Inferior parietal cortex (tissue), 1 donor: ENCODE results near the gene PNPO.

Experiments
- DNase-seq: peaks from one replicate; pipeline ENCODE4 v3.0.0-alpha.2; 2016; ENCODE audit errors: extremely low spot score

The PNPO gene

DNA sequence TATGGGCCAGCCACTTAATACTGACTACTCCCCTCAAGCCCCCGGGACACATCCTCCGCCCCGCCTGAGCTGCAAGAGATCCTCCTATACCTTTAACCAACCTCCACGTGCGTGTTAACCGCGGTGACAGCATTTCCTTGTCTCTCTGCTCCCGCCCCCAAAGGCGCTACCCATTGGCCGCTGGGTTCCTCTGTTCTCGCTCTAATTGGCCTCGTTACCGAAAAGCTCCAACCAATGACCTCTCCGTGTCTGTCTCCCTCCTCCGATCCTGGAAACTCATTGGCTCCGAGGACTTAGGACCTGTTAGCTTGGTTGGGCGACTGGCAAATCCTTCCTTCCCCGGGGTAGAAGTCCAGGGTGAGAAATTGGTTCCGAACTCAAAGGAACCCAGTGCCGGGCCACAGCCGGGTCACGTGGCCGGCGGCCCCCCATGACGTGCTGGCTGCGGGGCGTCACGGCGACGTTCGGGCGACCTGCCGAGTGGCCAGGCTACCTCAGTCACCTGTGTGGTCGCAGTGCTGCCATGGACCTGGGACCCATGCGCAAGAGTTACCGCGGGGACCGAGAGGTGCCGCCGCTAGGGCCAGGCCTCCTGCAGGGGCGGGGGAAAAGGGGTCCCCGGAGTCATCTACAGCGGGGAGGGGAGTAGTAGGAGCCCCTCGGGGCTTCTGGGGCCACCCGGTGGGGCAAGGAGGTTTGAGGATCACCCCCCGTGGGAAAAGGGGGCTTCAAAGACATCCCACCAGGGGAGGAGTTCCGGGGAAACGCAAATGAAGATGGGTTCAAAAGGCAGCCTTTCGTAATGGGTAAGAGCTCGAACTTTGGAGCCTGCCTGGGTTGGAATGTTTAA, at the start of gene PNPO:
TSS of gene PNPO (plus strand) at position 326 of the 850 bp plus-strand sequence. CDS start at position 431, 105 bp downstream.
- peak; percentile 99 for DNase-seq

DNA sequence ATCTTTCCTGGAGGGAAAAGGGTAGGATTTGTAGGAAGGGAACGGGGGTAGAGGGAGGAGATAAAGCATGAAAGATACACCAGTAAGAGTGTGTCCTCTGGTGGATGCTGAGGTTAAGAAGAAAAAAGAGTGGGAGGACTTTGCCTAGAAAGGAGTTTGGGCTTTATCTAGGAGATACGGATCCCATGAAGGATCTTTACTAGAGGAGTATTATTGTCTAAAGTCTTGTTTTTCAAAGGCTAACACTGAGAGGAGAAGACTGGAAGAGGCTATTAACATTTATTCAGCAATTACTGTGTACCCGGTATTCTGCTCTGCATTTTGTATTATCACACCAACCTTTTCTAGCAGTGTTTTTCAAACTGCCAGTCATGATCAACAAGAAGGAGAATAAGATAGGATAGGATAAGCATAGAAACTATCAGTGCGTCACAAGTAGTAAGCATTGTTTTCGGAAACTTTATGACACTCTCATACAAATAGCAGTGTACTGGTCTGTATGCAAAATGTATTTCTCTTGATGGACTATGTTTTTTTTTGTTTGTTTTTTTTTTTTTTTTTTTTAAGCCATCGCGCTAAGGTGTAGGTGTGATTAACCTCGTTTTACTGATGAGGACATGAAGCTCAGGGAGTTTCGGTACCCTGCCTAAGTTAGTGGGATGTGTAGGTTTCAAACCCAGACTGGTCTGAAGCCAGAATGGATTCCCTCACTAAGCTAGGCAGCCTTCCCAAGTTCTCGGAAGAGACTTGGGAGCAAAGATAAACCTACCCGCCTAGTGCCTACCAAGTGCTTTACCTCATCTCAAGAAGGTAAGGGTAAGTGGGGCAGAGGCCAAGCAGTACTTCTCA, 46.6 kb upstream of the PNPO start:
- DNase-seq: peak; percentile 41

DNA sequence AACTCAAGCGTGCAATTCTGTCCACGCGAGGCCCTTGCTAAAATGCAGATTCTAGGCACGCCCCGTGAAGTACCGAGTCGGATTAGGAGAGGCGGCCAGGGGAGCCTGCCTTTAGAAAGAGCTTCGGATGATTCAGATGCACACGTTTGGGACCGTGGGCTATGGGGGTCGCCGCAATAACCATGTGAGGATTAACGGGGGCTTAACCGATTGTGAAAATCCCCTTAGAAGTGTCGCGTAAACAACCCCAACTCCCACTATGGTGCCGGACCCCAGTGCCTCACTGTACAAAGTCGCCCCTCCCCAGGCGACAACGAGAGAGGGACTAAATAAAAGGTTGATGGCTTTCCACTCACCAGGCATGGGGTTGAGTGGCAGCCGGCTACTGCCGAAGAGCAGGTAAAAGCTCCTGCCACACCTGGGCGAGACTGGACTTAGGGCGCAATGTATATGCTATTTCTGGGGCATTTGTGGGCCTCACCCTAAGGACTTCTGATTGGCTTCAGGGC, 46.0 kb upstream of the PNPO start:
- DNase-seq: no peak

DNA sequence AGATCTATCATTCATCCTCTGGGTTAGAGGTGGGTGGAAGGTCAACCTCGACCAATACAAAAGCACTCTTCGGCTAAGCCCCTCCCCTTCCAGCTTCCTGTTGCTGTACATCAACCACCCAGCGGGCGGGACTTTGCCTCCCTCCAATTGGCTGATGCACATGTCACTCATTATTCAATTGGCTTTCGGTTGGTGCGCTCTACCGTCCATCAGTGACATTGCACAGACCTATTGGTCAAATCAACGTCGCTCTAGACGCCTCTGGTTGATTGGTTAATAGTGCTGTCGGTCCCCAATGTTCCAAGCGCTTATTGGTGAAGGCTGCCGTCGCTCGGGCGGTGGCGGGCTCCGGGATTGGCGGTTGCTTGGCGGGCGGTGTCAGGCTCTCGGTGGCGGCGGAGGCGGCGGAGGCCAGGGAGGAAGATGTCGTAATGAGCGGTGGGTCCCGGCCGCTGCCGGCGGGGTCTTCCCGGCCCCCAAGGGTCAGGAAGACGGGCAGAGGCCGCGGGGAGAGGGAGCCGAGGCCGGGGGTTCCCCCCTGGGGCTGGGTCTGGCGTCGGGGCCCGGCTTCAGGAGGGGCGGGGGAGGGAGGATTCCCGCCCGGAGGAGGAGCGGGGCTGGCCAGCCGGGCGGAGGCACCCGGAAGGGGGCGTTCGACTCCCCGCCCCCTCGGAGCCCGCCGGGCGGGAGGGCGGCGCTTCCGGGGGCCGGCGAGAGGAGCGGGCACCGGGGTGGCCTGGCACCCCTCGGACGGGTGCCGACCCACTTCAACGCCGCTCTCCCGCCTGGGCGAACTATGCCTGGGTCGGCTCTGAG, 45.3 kb upstream of the PNPO start, which contains the start of gene SP2:
TSS of gene SP2 (plus strand) at position 381 of the 816 bp plus-strand sequence. CDS start at position 432, 51 bp downstream.
- DNase-seq: peak; percentile 100

DNA sequence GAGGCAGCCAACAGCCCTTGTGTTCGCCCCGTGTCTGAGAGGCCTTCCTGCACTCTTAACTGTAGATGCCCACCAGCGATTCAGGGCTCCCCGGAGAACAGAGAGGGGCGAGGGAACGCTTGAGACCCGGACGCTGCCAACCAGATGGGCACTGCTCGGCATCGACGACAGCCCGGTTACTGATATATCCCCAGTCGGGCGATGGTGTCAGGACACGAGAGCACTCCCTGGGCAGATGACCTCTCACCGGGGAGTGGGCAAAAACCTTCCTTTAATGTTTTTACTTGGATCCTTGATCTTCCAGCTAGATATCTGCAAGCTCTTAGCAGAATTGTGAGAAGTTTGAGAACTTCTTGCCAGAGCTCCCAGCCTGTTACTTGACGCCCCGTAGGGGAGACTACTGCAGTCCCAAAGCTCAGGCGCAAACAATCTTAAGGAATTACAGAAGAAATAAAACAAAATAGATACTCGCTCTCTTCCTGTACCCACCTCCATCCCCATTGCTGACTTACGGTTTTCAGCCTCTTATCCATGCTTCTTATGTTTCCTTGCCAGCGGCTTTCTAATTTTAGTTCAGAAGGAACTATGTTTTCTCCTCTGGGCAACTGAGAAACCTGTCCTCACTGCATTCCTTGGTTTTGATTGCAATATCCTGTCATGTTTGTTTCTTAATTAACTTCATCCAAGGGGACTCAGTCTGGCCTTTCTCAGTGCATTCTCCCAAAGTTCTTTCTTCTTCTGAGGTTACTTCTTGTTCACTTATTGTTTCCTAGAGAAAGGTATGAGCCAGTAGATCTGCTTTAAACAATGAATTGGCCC, 44.5 kb upstream of the PNPO start:
- peak; percentile 15 for DNase-seq

DNA sequence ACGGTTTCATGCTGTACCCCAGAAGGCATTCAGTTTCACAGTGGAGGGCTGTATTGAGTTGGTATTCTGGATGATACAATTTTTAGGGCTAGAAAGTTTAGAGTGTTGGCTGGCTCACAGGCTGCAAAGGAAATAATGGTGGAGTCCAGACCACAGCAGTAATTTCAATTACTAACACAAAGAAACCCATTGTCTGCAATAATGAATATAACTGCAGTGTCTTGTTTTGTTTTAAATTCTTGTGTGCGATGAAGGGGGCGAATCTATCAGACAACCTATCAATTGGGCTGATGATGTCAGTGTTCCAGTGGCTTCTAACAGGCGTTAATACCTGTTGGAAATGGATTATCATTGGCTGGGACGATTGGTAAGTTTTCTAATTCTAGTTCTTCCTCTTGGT, 43.8 kb upstream of the PNPO start:
- DNase-seq: no peak

DNA sequence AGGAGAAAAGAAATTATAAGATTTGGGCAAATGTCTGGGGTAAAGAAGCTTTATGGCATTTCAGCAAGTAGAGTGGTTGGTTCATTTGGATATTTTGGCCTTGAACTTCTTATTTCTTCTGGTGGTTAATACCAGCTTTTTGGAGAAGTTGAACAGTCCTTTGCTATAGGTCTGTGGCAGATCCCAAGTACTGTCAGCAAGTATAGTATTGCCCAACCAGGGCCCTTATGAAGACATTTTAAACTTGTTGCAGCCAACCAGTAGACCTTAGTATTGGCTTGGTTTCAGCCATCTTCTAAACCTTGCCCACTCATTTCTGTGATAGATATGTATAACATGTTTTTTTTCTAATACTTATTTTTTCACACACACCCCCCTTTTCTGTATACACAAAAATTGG, 43.1 kb upstream of the PNPO start:
- no peak for DNase-seq

DNA sequence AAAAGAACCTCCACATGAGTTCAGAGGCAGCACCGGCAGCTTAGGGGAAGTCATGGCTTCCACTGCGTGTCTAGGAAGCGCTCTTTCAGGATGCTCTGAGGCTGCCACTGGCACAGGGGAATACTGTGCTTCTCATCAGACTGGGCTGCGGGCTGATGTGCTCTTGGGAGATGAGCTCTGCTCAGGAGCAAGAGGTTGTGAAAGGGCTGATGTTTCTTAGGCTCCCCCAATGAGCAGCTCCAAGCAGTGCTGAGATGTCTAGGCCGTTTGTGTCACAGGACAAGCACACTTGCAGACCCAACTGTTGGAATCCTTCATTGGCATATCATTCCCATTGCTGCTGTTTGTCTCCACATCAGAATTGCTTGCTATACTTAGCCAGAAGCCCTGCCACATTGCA, 41.7 kb upstream of the PNPO start:
- no peak for DNase-seq

DNA sequence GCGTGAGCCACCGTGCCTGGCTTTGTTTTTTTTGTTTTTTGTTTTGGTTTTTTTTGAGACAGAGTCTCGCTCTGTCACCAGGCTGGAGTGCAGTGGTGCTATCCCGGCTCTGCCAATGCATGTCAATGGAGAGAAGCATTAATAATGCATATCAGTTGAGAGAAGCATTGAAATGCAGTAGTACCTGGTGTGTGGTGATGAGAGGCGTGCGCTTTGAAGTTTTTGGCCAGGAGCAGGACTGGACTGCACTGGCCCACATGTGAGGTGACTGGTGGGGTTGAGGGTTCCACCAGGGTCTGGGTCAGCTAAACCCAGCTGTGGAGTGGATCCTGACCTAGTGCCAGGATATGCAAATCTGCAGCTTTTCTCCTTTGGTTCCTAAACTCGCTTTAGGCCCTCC, 39.9 kb upstream of the PNPO start:
- DNase-seq: no peak

DNA sequence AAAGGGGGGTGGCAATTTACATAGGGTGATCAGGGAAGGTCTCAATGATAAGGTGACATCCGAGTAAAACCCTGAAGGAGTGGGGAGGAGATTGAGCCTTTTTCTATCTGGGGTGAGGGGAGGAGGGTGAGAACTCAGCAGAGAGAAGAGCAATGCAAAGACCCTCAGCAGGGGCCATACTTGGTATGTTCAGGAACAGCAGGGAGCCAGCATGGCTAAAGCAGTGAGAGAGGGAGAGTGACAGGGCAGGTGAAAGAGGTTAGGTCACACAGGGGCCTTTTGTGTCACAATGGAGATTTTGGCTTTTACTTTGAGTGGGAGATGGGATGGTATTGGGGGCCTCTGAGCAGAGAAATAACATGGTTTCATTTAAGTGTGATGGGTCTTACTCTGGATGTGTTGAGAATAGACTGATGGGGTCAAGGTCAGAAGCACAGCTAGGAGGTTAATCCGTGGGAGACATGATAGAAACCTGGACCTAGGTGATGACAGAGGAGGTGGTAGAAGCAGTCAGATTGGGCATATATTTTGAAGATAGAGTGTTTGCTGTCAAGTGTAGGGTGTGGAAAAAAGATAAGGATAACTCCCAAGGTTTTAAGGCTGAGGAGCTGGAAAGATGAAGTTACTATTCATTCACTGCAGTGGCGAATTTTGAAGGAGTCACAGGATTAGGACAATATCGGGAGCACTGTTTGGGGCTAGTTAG, 39.2 kb upstream of the PNPO start:
- no peak for DNase-seq

DNA sequence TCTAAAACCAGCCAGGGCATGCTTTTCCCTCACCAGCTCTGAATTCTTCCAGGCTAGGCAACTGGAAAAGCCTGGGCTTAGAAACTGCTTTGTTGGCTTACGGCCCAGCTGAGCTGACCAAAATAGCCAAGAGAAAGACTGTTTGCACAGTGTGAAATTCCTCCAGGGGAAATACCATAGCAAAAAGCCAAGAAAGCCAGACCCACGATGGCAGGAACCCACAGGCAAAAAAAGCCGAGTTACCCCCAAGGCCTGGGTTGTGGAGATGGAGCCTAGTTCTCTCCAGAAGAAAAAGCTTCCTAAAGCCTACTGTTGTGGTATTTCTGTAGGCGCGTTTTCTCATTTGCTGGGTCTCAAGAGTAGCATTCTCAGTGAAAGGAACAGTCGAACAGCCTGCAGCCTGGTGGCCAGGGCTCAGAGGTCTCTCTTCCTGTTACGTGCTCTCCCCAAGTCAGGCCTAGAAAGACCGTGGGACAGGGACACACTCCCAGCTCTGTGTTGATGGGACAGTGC, 36.1 kb upstream of the PNPO start:
- peak; percentile 82 for DNase-seq

DNA sequence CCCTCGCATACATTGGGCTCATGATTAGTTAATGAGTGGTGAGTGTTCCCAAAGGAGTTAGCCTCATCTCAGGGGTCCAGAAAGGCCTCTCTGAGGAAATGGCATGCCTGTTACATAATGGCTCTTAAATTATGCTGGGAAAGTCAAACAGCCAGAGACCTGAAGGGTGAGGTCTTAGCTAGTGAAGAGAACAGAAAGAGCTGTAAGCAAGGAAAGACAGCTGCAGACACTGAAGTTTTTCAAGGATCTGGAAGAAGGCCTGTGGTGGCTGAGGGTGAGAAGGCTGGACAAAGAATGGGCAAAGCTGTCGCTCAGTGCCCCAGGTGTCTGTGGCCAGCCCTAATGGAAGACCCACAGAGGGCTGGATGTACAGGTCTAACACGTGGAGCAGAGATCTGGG, 34.9 kb upstream of the PNPO start:
- DNase-seq: no peak

DNA sequence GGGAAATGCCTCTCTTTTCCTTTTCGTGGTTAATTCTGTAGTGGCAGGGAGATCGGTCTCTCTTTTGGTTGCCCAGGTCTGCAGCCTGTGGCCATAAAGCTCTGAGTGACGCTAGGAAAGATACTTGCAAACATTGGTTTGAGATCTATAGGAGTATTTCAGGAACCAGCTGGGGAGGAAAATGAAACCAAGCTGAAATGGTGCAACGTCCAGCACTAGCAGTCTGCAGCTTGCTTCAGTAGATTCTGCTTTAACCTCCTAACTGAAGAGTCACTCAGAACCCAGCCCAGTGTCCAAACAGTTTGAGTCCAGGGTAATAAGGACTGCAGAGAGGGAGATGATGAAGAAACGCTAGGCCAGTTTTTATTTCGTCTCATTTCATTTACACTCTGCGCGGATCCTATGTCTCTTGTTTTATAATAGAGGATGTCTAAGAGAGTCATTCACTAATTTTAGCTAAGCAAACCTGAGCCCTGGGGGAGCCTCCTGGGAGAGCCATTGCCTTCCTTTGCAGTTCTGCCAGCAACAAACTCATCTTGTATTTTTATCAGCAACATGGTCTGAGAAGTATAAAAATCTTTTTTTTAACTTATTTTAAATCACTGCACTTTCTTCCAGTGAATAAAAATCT, 33.3 kb upstream of the PNPO start:
- DNase-seq: peak; percentile 38

DNA sequence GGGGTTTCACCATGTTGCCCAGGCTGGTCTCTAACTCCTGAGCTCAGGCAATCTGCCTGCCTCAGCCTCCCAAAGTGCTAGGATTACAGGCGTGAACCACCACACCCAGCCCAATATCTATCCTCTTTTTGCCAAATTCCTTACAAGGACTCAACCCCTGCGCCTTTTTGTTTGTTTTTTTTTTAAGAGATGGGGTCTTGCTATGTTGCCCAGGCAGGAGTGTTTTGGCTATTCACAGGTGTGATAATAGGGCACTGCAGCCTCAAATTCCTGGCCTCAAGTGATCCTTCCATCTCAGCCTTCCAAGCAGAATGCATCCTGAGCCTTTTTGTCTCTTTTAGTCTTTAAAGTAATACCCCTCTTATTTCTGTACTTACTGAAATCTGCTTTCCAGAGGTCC, 28.3 kb upstream of the PNPO start:
- DNase-seq: no peak

DNA sequence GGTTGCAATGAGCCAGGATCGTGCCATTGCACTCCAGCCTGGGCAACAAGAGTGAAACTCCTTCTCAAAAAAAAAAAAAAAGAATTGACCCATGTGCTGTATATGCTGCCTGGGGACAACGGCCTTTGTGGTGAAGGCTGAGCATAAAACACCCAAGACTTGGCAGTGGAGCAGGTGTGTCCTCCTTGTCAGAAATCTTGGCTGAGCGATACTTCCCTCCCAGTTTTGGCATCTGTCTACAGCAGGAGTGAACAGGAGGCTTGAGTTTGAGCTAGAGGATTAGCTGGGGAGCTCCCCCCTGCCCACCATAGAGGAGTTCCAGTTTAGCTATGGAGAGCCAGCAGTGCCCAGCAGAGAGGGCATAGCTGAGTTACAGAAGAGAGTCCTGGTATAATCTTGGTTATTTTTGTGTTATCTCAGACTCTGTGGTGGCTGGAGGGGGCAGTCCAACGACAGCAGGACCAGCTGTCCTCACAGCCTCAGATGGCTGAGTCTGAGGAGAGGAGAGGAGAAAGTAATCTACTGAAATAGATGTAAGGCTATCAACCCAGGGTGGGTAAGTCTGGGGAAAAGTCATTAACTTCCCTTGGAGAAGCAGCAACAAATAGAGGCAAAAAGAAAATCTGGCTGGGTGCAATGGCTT, 26.9 kb upstream of the PNPO start:
- DNase-seq: no peak

DNA sequence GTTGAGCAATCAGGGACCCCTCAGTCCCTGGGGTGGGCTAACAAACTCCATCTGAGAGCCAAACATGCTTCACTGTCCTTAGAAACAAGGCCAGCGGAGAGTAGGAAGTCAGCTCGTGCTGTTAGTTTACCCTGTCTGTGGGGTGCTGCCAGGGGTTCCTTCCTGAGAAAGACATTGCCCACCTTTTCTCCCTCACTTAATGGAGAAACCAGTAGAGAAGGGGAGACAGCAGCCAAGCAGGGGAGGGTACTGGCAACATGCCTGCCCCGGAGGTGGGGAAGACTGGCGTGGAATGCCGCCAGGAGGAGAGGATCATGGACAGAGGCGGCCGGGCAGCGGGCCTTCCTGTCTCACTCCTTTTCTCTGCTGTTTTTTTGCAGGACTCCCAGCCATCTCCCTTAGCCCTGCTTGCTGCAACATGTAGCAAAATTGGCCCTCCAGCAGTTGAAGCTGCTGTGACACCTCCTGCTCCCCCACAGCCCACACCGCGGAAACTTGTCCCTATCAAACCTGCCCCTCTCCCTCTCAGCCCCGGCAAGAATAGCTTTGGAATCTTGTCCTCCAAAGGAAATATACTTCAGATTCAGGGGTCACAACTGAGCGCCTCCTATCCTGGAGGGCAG, 25.5 kb upstream of the PNPO start:
- DNase-seq: no peak

DNA sequence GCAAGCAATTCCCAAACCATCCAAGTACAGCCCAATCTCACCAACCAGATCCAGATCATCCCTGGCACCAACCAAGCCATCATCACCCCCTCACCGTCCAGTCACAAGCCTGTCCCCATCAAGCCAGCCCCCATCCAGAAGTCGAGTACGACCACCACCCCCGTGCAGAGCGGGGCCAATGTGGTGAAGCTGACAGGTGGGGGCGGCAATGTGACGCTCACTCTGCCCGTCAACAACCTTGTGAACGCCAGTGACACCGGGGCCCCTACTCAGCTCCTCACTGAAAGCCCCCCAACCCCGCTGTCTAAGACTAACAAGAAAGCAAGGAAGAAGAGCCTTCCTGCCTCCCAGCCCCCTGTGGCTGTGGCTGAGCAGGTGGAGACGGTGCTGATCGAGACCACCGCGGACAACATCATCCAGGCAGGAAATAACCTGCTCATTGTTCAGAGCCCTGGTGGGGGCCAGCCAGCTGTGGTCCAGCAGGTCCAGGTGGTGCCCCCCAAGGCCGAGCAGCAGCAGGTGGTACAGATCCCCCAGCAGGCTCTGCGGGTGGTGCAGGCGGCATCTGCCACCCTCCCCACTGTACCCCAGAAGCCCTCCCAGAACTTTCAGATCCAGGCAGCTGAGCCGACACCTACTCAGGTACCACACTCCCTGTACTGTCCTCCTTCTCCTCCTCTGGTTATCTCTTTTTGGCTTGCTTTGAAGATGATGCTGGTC, 24.7 kb upstream of the PNPO start:
- no peak for DNase-seq

DNA sequence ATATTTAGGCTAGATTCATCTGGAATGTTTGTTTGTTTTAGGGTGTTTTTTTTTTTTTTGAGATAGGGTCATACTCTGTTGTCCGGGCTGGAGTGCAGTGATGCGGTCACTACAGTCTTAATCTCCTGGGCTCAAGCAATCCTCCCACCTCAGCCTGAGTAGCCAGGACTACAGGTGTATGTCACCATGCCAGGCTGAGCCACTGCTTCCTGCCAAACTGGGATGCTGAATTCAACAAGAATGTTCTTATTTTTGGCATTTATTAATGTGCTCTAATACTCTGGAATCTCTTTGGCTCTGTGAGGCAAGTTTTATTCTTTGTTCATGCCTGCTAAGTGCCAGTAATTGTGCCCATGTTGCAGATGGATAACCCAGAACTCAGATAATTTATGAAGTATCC, 23.8 kb upstream of the PNPO start:
- no peak for DNase-seq
